ENCODE data around the gene NACA2.

DNA sequence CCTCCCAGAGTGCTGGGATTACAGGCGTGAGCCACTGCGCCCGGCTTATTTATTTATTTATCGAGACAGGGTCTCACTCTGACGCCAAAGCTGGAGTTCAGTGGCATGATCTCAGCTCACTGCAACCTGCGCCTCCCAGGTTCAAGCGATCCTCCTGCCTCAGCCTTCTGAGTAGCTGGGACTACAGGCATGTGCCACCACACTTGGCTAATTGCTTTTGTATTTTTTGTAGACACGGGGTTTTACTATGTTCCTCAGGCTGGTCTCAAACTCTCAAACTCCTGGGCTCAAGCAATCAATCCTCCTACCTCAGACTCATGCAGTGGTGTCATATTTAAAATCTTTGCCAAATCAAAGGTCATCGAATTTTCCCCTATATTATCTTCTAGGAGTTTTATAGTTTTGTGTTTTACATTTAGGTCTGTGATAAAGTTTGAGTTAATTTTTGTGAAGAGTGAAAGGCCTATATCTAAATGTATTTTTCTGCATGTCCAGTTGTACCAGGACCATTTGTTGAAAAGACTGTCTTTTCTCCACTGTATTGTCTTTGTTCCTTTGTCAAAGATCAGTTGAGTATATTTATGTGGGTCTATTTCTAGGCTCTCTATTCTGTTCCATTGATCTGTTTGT lies 47.1 kb downstream of the NACA2 start:
- TF ChIP-seq POLR2AphosphoS5 (IDR thresholded peaks at IDR 0.05; ENCODE audit: low read depth, low read length) (no peak), SIN3A (IDR thresholded peaks at IDR 0.05; ENCODE audit: low read depth) (no peak), RAD21 (IDR thresholded peaks at IDR 0.05; ENCODE audit: low read depth) (no peak), POLR2A (IDR thresholded peaks at IDR 0.05; ENCODE audit: borderline replicate concordance, extremely low read depth, insufficient read depth, insufficient read length) (no peak), YY1 (IDR thresholded peaks at IDR 0.05; ENCODE audit: extremely low read depth, insufficient replicate concordance, low read depth, low read length) (no peak), CBX3 (IDR thresholded peaks at IDR 0.05; ENCODE audit: low read depth) (no peak), EZH2 (IDR thresholded peaks at IDR 0.05) (no peak), SP1 (IDR thresholded peaks at IDR 0.05; ENCODE audit: low read depth) (no peak), EGR1 (IDR thresholded peaks at IDR 0.05; ENCODE audit: low read depth) (no peak), TCF7L2 (IDR thresholded peaks at IDR 0.05; ENCODE audit: borderline replicate concordance, extremely low read depth, insufficient read depth, insufficient read length) (no peak)
- TF ChIP-seq, protein P1, sequence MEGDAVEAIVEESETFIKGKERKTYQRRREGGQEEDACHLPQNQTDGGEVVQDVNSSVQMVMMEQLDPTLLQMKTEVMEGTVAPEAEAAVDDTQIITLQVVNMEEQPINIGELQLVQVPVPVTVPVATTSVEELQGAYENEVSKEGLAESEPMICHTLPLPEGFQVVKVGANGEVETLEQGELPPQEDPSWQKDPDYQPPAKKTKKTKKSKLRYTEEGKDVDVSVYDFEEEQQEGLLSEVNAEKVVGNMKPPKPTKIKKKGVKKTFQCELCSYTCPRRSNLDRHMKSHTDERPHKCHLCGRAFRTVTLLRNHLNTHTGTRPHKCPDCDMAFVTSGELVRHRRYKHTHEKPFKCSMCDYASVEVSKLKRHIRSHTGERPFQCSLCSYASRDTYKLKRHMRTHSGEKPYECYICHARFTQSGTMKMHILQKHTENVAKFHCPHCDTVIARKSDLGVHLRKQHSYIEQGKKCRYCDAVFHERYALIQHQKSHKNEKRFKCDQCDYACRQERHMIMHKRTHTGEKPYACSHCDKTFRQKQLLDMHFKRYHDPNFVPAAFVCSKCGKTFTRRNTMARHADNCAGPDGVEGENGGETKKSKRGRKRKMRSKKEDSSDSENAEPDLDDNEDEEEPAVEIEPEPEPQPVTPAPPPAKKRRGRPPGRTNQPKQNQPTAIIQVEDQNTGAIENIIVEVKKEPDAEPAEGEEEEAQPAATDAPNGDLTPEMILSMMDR (IDR thresholded peaks at IDR 0.05 in 2 of 3, conservative IDR thresholded peaks at IDR 0.05 in 1 of 3; ENCODE audit: borderline replicate concordance in 1 of 3, insufficient read depth in 1 of 3, low read depth in 2 of 3, low read length in 2 of 3): no peak
- TF ChIP-seq, protein P2, sequence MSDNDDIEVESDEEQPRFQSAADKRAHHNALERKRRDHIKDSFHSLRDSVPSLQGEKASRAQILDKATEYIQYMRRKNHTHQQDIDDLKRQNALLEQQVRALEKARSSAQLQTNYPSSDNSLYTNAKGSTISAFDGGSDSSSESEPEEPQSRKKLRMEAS (IDR thresholded peaks at IDR 0.05): no peak
